A673 (cell line): ENCODE measurements around the gene HES5. TPM values are rescaled to one million over a fixed set of nuclear protein-coding genes. Genes with fewer than 3 reads are reported as not detected.

Source experiments
- BruUV-seq: library from RNA; stranded (reverse); fragments of 400-500 nt; replicated peaks from 2 replicates; lab custom pipeline; 2021; lab: Mats Ljungman, UMichigan
- CTCF ChIA-PET: fragments of 300-600 bp; sonication (Branson Sonifier 250); formaldehyde crosslinking; loops from one replicate; lab custom pipeline; 2022; ENCODE audit warnings: antibody characterized with exemption; lab: Charles Lee
- POLR2A ChIA-PET: fragments of 300-600 bp; sonication (Branson Sonifier 250); formaldehyde crosslinking; loops from one replicate; lab custom pipeline; 2022; ENCODE audit warnings: antibody characterized with exemption; ENCODE audit not compliant: low non-redundant PET; lab: Charles Lee
- DNase-seq: peaks from one replicate; pipeline ENCODE4 v3.0.0-alpha.2; 2015; ENCODE audit warnings: low spot score
- H3K27ac ChIP-seq: fragments of 200-600 bp; sonication (generic); 2 replicates; pipeline ENCODE4 v1.5.1; 2016; ENCODE audit warnings: mixed run types, low read depth, mild to moderate bottlenecking, mixed read lengths, antibody characterized with exemption, low read length; ENCODE audit not compliant: poor library complexity, severe bottlenecking
- H3K27me3 ChIP-seq: fragments of 200-600 bp; sonication (generic); replicated peaks from 2 replicates; pipeline ENCODE4 v1.6.1; 2017; ENCODE audit warnings: mixed run types, low read depth, mild to moderate bottlenecking, mixed read lengths, antibody characterized with exemption, low read length; ENCODE audit not compliant: insufficient read depth, poor library complexity
- H3K36me3 ChIP-seq: fragments of 200-600 bp; sonication (generic); 2 replicates; pipeline ENCODE4 v1.6.1; 2016; ENCODE audit warnings: mixed run types, mild to moderate bottlenecking, mixed read lengths, antibody characterized with exemption, low read length; ENCODE audit not compliant: insufficient read depth, poor library complexity, severe bottlenecking
- H3K4me1 ChIP-seq: fragments of 200-600 bp; sonication (generic); 2 replicates; pipeline ENCODE4 v1.6.1; 2017; ENCODE audit warnings: mixed run types, mild to moderate bottlenecking, mixed read lengths, antibody characterized with exemption, low read length; ENCODE audit not compliant: insufficient read depth, poor library complexity, severe bottlenecking
- H3K4me3 ChIP-seq: fragments of 200-600 bp; sonication (generic); 2 replicates; pipeline ENCODE4 v1.5.1; 2016; ENCODE audit warnings: low read depth, mixed run types, mild to moderate bottlenecking, mixed read lengths, low read length; ENCODE audit not compliant: poor library complexity, severe bottlenecking
- H3K9me3 ChIP-seq: fragments of 200-600 bp; sonication (generic); 2 replicates; pipeline ENCODE4 v1.6.1; 2016; ENCODE audit warnings: mixed run types, low read depth, mild to moderate bottlenecking, mixed read lengths, antibody characterized with exemption, low read length; ENCODE audit not compliant: poor library complexity, severe bottlenecking
- CTCF ChIP-seq: fragments of 300-800, 200-600 bp; sonication (generic); conservative IDR thresholded peaks from 2 replicates; pipeline ENCODE4 v1.5.1; 2017; ENCODE audit warnings: low read depth, mild to moderate bottlenecking, antibody characterized with exemption, low read length, moderate library complexity, mixed read lengths
- EZH2 ChIP-seq: fragments of 200-600 bp; sonication (generic); IDR thresholded peaks from 2 replicates; pipeline ENCODE4 v1.6.1; 2017; ENCODE audit warnings: borderline replicate concordance, low read depth, mild to moderate bottlenecking, mixed read lengths, antibody characterized with exemption, low read length; ENCODE audit not compliant: poor library complexity, severe bottlenecking
- intact Hi-C: fragments of 100-400 bp; cut with micrococcal nuclease; formaldehyde crosslinking; loops from one replicate; pipeline ENCODE4 v1.10.0; 2022; ENCODE audit not compliant: unreplicated experiment
- total RNA-seq: library from RNA; stranded (reverse); gene quantifications from 2 replicates; pipeline ENCODE4 v1.2.3, GENCODE V29; 2021

Gene HES5
- total RNA-seq, 1 experiment from 2014 or later: not detected

GRCh38 chr1:2534315-2534686 is 4.2 kb upstream of the HES5 start:
- no TSS peak for BruUV-seq
- POLR2A ChIA-PET: no interaction called here
- TF ChIP-seq CTCF (no peak), EZH2 (no peak)
- Histone ChIP-seq H3K27me3 (peaks cover 53% of the 10 kb centered on the region), H3K36me3 (no peaks in the 10 kb centered on the region), H3K4me3 (no peak overlapping the region), H3K9me3 (no peaks in the 10 kb centered on the region), H3K4me1 (no peaks in the 10 kb centered on the region), H3K27ac (no peak overlapping the region)
- DNase-seq: no peak
- intact Hi-C loops: no loop called here
- CTCF ChIA-PET: no interaction called here

- CTCF ChIA-PET: no interaction called here
- intact Hi-C loops: no loop called here
- no peaks in the 10 kb centered on the region for H3K4me1 ChIP-seq
Observed at GRCh38 chr1:2533365-2533764, 3.3 kb upstream of the HES5 start.

GRCh38 chr1:2532485-2533160 is 2.6 kb upstream of the HES5 start:
- intact Hi-C loops: no loop called here
- BruUV-seq: no TSS peak

More at GRCh38 chr1:2533365-2533764, 3.3 kb upstream of the HES5 start:
- Histone ChIP-seq H3K9me3 (no peaks in the 10 kb centered on the region), H3K27me3 (peaks cover 62% of the 10 kb centered on the region), H3K4me3 (no peak overlapping the region), H3K36me3 (no peaks in the 10 kb centered on the region), H3K27ac (no peak overlapping the region)
- TF ChIP-seq CTCF (no peak), EZH2 (no peak)
- DNase-seq: no peak
- no TSS peak for BruUV-seq
- POLR2A ChIA-PET: no interaction called here

More at GRCh38 chr1:2532485-2533160, 2.6 kb upstream of the HES5 start:
- Histone ChIP-seq H3K27me3 (peaks cover 70% of the 10 kb centered on the region), H3K4me3 (no peak overlapping the region), H3K4me1 (no peaks in the 10 kb centered on the region), H3K27ac (no peak overlapping the region), H3K36me3 (no peaks in the 10 kb centered on the region), H3K9me3 (no peaks in the 10 kb centered on the region)
- DNase-seq: no peak
- TF ChIP-seq CTCF (no peak), EZH2 (no peak)
- ChIA-PET CTCF (no interaction called here), POLR2A (no interaction called here)
